Neutrophil (primary cell): ENCODE data around the gene SSBP3.

Experiments
- H3K27ac ChIP-seq: fragments of 200-600 bp; sonication (generic); 2 replicates; pipeline ENCODE4 v1.5.1; 2016; ENCODE audit warnings: mild to moderate bottlenecking, moderate library complexity
- H3K27me3 ChIP-seq: fragments of 200-600 bp; sonication (generic); 2 replicates; pipeline ENCODE4 v1.6.0; 2016; ENCODE audit warnings: mild to moderate bottlenecking
- H3K36me3 ChIP-seq: fragments of 200-600 bp; sonication (generic); 2 replicates; pipeline ENCODE4 v1.5.1; 2017
- H3K4me1 ChIP-seq, 2 experiments: fragments of 200-600 bp in 1 of 2; sonication (generic) in 1 of 2; 1 replicate in 1 of 2; 2 replicates in 1 of 2; pipeline versions ENCODE4 v1.5.1 to v1.6.1; 2013 to 2016; ENCODE audit warnings: low read depth in 1 of 2, low read length in 1 of 2, mild to moderate bottlenecking in 1 of 2, moderate library complexity in 1 of 2; ENCODE audit not compliant: control insufficient read depth in 1 of 2, insufficient read depth in 1 of 2
- H3K4me3 ChIP-seq, 2 experiments: fragments of 200-600 bp in 1 of 2; sonication (generic) in 1 of 2; 1 replicate in 1 of 2; 2 replicates in 1 of 2; pipeline ENCODE4 v1.5.1; 2013 to 2016; ENCODE audit warnings: low read depth in 1 of 2, low read length in 1 of 2, mild to moderate bottlenecking in 1 of 2, moderate library complexity in 1 of 2
- H3K9me3 ChIP-seq: fragments of 200-600 bp; sonication (generic); 2 replicates; pipeline ENCODE4 v1.5.1; 2016
- TF ChIP-seq, protein P1 (sequence below): fragments of 200-600 bp; sonication (generic); IDR thresholded peaks from 2 replicates; pipeline ENCODE4 v1.5.1; 2016; ENCODE audit warnings: antibody characterized with exemption

SSBP3 gene

DNA sequence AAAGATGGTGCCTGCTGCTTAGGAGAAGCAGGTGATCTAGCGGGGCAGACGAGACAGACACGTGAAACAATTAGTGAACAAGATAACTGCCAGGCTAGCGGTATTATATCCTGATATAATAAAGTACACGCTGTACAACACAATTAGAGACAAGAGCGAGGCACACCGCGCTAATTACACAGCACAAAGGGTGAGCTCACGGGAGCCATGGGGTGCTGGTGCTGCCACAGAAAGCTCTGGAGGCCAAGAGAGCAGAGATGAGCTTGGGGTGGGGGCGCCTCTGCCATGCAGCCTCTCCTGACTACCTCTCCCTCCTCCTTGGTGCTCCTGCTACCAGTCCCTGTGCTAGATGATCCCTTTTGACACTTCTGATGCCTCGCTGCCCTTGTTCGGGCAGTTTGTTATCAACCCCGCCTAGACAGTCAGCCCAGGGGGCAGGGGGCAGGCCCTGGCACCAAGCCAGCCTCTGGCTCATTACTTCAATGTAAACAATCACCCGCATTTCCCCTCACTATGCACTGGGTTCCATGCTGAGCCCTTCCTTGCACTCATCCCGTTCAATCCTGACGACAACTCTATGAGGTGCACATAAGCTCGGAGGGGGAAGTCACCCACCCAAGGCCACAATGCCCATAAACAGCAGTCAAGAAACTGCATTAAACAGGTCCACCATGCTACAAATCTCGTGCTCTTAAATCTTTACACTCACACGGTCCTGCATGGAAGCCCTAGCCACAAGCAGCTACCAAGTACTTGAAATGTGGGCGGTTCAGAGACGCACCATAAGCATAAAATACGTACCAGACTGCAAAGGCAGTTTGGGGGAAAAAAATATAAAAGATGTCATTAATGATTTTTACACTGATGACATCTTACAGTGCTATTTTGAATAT, 103.0 kb downstream of the SSBP3 start:
- Histone ChIP-seq H3K27ac (no peak overlapping the region), H3K27me3 (no peaks in the 10 kb centered on the region), H3K4me1 (no peaks in the 10 kb centered on the region), H3K4me3 (no peak overlapping the region), H3K36me3 (no peaks in the 10 kb centered on the region), H3K9me3 (no peaks in the 10 kb centered on the region)
- TF ChIP-seq, protein P1, sequence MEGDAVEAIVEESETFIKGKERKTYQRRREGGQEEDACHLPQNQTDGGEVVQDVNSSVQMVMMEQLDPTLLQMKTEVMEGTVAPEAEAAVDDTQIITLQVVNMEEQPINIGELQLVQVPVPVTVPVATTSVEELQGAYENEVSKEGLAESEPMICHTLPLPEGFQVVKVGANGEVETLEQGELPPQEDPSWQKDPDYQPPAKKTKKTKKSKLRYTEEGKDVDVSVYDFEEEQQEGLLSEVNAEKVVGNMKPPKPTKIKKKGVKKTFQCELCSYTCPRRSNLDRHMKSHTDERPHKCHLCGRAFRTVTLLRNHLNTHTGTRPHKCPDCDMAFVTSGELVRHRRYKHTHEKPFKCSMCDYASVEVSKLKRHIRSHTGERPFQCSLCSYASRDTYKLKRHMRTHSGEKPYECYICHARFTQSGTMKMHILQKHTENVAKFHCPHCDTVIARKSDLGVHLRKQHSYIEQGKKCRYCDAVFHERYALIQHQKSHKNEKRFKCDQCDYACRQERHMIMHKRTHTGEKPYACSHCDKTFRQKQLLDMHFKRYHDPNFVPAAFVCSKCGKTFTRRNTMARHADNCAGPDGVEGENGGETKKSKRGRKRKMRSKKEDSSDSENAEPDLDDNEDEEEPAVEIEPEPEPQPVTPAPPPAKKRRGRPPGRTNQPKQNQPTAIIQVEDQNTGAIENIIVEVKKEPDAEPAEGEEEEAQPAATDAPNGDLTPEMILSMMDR, result no peak

DNA sequence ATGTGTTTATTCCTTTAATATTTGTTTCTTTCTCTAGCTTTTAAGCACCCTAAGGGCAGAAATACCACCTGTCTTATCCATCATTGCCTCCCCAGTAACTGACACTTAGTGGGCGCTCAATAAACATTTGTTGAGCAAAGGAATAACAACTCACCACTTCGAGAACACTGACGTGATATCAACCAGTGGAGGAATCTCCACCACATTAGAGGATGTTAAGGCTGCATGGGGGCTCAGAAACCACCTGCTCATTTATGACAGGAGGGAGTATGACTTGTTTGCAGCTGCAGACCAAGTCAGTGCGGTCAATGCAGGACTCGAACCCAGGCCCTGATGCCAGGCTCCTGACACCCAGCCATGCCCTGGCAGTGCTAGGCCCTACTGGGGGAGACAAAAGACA, 103.6 kb downstream of the SSBP3 start:
- Histone ChIP-seq H3K4me1 (no peaks in the 10 kb centered on the region), H3K36me3 (no peaks in the 10 kb centered on the region), H3K9me3 (no peaks in the 10 kb centered on the region), H3K27me3 (no peaks in the 10 kb centered on the region), H3K27ac (no peak overlapping the region), H3K4me3 (no peak overlapping the region)
- TF ChIP-seq, protein P1, result no peak

DNA sequence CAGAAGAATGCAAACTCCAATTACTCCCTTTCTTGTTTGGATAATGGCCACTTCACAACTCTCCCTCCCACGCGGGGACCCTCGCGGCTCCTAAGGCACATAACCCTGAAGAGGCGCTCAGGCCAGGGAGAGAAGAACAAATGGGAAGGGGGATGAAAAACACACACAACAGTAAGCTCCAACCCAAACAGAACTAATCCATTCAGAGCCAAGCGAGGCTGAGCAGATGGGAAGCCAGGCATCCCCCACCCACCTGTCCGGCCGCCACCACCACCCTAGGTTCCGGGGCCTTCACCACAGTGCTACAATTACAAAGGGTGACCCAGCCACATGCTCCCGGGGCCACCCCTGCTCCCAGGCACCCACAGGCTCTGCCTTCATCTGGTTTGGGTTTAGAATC, 104.7 kb downstream of the SSBP3 start:
- no peak overlapping the region for H3K4me3 ChIP-seq
- TF ChIP-seq, protein P1, result no peak
- no peaks in the 10 kb centered on the region for H3K27me3 ChIP-seq
- no peaks in the 10 kb centered on the region for H3K36me3 ChIP-seq
- H3K9me3 ChIP-seq, result no peaks in the 10 kb centered on the region
- H3K27ac ChIP-seq, result no peak overlapping the region
- H3K4me1 ChIP-seq, result no peaks in the 10 kb centered on the region

DNA sequence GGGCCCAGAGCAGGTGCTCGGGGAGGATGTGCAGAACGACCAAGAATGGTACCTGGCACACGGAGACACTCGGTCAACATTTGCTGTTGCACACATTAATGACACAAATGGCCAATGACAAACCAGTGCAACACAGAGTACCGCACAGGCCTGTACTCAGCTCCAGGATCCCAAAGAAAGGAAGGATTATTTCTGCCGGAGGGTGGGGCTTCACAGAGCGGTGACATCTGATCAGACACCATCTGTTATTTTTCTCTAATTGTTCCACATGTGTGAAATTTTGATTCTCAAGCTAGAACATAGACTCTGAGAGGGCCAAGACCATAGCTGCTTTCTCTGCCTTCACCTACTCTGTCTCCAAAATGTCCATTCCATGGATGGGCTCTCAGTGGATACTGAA, 105.8 kb downstream of the SSBP3 start:
- no peak overlapping the region for H3K4me3 ChIP-seq
- H3K9me3 ChIP-seq, result no peaks in the 10 kb centered on the region
- TF ChIP-seq, protein P1, result no peak
- H3K27ac ChIP-seq, result no peak overlapping the region
- H3K27me3 ChIP-seq, result no peaks in the 10 kb centered on the region
- no peaks in the 10 kb centered on the region for H3K4me1 ChIP-seq
- H3K36me3 ChIP-seq, result no peaks in the 10 kb centered on the region

DNA sequence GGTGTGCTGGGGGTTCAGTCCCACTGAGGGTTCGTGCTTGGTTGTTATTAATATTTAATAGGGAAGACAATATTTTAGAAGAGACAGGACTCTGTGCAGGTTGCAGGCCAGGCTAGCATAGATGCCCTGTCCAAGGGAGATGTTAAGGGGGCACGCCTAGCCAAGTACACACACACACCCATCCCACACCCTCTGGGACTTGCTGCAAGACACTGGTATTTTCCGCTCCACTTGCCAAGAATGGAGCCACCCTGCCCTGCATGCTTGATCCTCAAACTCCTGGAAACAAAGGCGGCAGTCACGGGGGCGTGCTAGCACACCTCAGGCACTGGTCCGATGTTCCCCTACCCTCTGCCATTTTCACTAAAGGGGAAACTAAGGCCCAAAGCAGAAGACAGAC, 107.2 kb downstream of the SSBP3 start:
- no peaks in the 10 kb centered on the region for H3K4me1 ChIP-seq

More for the DNA sequence above, 107.2 kb downstream of the SSBP3 start:
- TF ChIP-seq, protein P1, result no peak
- H3K4me3 ChIP-seq, result no peak overlapping the region
- H3K27me3 ChIP-seq, result no peaks in the 10 kb centered on the region
- no peak overlapping the region for H3K27ac ChIP-seq
- H3K9me3 ChIP-seq, result no peaks in the 10 kb centered on the region
- H3K36me3 ChIP-seq, result no peaks in the 10 kb centered on the region
